ENCODE data around the gene PUM1. TPM values are rescaled to one million over a fixed set of nuclear protein-coding genes. Genes with fewer than 3 reads are reported as not detected.
A peak's percentile ranks its signal among the peaks of the same experiment; 100 is the strongest.

The PUM1 gene
- total RNA-seq, 2 donors from 2014 or later, result 207 to 210 TPM

DNA sequence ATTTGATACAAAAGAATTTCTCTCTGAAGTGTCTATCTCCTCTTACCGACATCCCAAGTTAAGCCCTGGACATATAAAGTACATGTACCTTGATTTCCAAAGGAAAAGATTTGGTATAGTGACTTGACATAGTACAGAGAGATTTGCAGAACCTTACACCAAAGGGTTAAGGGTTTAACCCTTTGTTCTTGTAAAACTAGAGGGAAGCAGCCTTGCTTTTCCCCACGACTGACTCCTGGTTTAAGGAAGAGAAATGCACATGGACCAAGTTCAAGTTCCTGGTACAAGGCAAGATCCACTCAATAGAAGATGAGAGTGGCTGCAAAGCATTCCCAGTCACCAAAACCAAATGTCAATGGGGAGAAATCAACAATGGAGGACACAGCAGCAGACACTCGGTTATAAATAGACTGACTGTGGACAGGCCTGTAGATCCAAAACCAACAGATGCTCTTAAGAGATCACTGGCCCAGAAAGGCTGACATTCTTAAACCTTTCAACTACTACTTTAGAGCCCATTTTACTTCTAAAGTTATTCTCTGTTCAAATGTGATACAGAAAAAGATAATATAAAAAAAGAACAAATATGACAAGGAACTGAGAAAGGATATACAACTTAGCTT, 69.4 kb downstream of the PUM1 start:
- H3K27ac Mint-ChIP-seq, result no peak overlapping the region
- DNase-seq, result no peak
- WGBS, 2 experiments (ENCODE audit: insufficient coverage in 1 of 2, insufficient read length in 1 of 2), result 70 to 88% methylated on average over 2 to 3 of the region's 3 CpGs

DNA sequence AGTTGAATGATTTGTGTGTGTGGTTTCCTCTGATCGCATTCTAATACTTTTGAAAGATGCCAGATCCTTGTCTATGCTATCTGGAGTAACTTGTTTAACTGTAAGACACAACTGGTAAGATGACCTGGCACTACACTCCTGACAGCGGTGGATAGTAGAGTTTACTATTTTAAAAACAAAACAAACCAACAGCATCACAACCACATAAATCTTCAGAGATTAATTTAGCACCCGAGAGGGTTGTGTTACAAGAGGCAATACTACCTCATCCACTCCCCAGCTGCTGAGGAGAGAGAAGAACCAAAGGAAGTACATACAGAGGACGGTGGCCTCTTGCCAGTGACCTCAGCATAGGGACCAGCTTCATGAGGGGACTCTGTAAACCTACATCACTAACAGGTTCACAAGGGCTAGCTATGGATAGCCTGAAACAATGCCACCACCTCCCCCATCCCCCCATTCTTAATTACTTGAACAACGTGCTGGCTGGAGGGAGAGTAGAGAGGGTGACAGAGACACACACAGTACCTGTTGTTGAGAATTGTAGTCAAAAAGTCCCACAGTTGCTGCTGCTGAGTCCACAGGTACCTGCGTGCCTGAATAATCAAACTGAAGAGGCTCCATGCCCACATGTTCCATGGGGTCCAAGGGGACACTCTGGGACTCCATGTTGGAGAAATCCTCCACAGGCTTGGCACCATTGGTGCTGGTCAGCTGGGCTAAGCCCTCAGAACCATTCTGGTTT, 73.5 kb downstream of the PUM1 start:
- no peak for DNase-seq
- no peaks in the 10 kb centered on the region for H3K27me3 Mint-ChIP-seq (ENCODE audit: insufficient read depth)

More for the DNA sequence above, 69.4 kb downstream of the PUM1 start:
- peaks cover 88% of the 10 kb centered on the region for H3K36me3 ChIP-seq (ENCODE audit: control insufficient read depth, insufficient read depth, low read length)
- no peaks in the 10 kb centered on the region for H3K27me3 ChIP-seq (ENCODE audit: control insufficient read depth, insufficient read depth, low read length, poor library complexity, severe bottlenecking)
- no peaks in the 10 kb centered on the region for H3K9me3 Mint-ChIP-seq
- H3K4me3 Mint-ChIP-seq, result no peak overlapping the region
- H3K27ac ChIP-seq (ENCODE audit: low read depth, low read length), result no peak overlapping the region
- H3K9me3 ChIP-seq (ENCODE audit: control insufficient read depth, low read length), result no peaks in the 10 kb centered on the region
- H3K36me3 Mint-ChIP-seq (ENCODE audit: low read depth), result peaks cover 65% of the 10 kb centered on the region
- no peak overlapping the region for H3K9ac ChIP-seq (ENCODE audit: extremely low read depth, low read length, poor library complexity, severe bottlenecking)
- H3K27me3 Mint-ChIP-seq (ENCODE audit: insufficient read depth), result no peaks in the 10 kb centered on the region
- TF ChIP-seq, protein P1, sequence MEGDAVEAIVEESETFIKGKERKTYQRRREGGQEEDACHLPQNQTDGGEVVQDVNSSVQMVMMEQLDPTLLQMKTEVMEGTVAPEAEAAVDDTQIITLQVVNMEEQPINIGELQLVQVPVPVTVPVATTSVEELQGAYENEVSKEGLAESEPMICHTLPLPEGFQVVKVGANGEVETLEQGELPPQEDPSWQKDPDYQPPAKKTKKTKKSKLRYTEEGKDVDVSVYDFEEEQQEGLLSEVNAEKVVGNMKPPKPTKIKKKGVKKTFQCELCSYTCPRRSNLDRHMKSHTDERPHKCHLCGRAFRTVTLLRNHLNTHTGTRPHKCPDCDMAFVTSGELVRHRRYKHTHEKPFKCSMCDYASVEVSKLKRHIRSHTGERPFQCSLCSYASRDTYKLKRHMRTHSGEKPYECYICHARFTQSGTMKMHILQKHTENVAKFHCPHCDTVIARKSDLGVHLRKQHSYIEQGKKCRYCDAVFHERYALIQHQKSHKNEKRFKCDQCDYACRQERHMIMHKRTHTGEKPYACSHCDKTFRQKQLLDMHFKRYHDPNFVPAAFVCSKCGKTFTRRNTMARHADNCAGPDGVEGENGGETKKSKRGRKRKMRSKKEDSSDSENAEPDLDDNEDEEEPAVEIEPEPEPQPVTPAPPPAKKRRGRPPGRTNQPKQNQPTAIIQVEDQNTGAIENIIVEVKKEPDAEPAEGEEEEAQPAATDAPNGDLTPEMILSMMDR (conservative IDR thresholded peaks at IDR 0.05), result no peak
- H3K4me3 ChIP-seq (ENCODE audit: low read length), result no peak overlapping the region
- peaks cover 4% of the 10 kb centered on the region for H3K4me1 ChIP-seq (ENCODE audit: control insufficient read depth, insufficient read depth, low read length)
- H3K4me1 Mint-ChIP-seq, result peaks cover 29% of the 10 kb centered on the region

DNA sequence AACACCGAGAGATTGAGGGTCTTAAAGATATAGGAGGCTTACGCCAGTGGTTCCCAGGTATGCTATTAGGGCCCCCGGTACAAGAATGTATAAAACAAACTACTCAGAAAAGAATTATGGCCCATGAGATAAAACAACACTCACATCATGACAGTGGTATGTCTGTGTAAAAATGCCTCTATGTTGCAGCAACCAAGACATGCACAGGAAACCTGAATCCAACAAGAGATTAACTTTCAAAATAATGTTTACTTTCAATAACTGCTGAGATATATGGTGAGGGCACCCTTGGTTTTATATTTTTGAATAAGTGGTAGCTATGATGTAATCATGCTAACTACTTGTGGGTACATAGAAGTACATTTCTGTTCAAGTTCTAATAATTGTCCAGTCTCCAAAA, 74.9 kb downstream of the PUM1 start:
- H3K9me3 ChIP-seq (ENCODE audit: control insufficient read depth, low read length), result no peaks in the 10 kb centered on the region
- peaks cover 82% of the 10 kb centered on the region for H3K36me3 ChIP-seq (ENCODE audit: control insufficient read depth, insufficient read depth, low read length)
- H3K4me1 Mint-ChIP-seq, result peaks cover 47% of the 10 kb centered on the region
- no peak overlapping the region for H3K9ac ChIP-seq (ENCODE audit: extremely low read depth, low read length, poor library complexity, severe bottlenecking)
- H3K27ac ChIP-seq (ENCODE audit: low read depth, low read length), result no peak overlapping the region
- DNase-seq, result no peak
- TF ChIP-seq, protein P1 (conservative IDR thresholded peaks at IDR 0.05), result no peak
- no peak overlapping the region for H3K4me3 Mint-ChIP-seq
- H3K27me3 ChIP-seq (ENCODE audit: control insufficient read depth, insufficient read depth, low read length, poor library complexity, severe bottlenecking), result no peaks in the 10 kb centered on the region
- WGBS, 2 experiments (ENCODE audit: insufficient coverage in 1 of 2, insufficient read length in 1 of 2), result 98% methylated on average over 3 of the region's 3 CpGs; no CpG with 5 or more reads in 1 of the 2 experiments
- no peaks in the 10 kb centered on the region for H3K27me3 Mint-ChIP-seq (ENCODE audit: insufficient read depth)
- H3K9me3 Mint-ChIP-seq, result no peaks in the 10 kb centered on the region
- no peak overlapping the region for H3K4me3 ChIP-seq (ENCODE audit: low read length)
- H3K4me1 ChIP-seq (ENCODE audit: control insufficient read depth, insufficient read depth, low read length), result peaks cover 4% of the 10 kb centered on the region
- peaks cover 64% of the 10 kb centered on the region for H3K36me3 Mint-ChIP-seq (ENCODE audit: low read depth)
- no peak overlapping the region for H3K27ac Mint-ChIP-seq

More for the DNA sequence above, 73.5 kb downstream of the PUM1 start:
- no peak overlapping the region for H3K9ac ChIP-seq (ENCODE audit: extremely low read depth, low read length, poor library complexity, severe bottlenecking)
- H3K9me3 Mint-ChIP-seq, result no peaks in the 10 kb centered on the region
- WGBS, 2 experiments (ENCODE audit: insufficient coverage in 1 of 2, insufficient read length in 1 of 2), result 79 to 90% methylated on average over 2 to 6 of the region's 6 CpGs
- H3K36me3 ChIP-seq (ENCODE audit: control insufficient read depth, insufficient read depth, low read length), result peaks cover 85% of the 10 kb centered on the region
- H3K9me3 ChIP-seq (ENCODE audit: control insufficient read depth, low read length), result no peaks in the 10 kb centered on the region
- H3K4me3 Mint-ChIP-seq, result no peak overlapping the region
- peaks cover 4% of the 10 kb centered on the region for H3K4me1 ChIP-seq (ENCODE audit: control insufficient read depth, insufficient read depth, low read length)
- no peaks in the 10 kb centered on the region for H3K27me3 ChIP-seq (ENCODE audit: control insufficient read depth, insufficient read depth, low read length, poor library complexity, severe bottlenecking)
- H3K36me3 Mint-ChIP-seq (ENCODE audit: low read depth), result peaks cover 67% of the 10 kb centered on the region
- peaks cover 36% of the 10 kb centered on the region for H3K4me1 Mint-ChIP-seq
- H3K27ac Mint-ChIP-seq, result peak overlapping the region; percentile 27
- no peak overlapping the region for H3K27ac ChIP-seq (ENCODE audit: low read depth, low read length)
- TF ChIP-seq, protein P1 (conservative IDR thresholded peaks at IDR 0.05), result no peak
- no peak overlapping the region for H3K4me3 ChIP-seq (ENCODE audit: low read length)
